ENCODE results near the gene NEUROG2.
A peak's percentile ranks its signal among the peaks of the same experiment; 100 is the strongest.
"Not testable (repeated sequence)": the region's sequence is repeated elsewhere in the genome, so short reads cannot be mapped to it uniquely, and the experiment has no call there.

Gene NEUROG2

GRCh38 chr4:112516066-112516470, at the start of gene NEUROG2:
Gene NEUROG2 (minus strand): TSS chr4:112516180. CDS start chr4:112515475, 705 bp downstream.
- Histone ChIP-seq H3K27ac (no peak within 1 kb of the TSS), H3K9ac (ENCODE audit: insufficient read length) (no peak within 1 kb of the TSS), H3K9me3 (ENCODE audit: low read depth, low read length) (no peaks in the 10 kb centered on the region), H3K36me3 (ENCODE audit: insufficient read depth, low read length) (no peaks in the 10 kb centered on the region), H3K4me3 (peak within 1 kb of the TSS; percentile 90)
- TF ChIP-seq POLR2AphosphoS5 (IDR thresholded peaks at IDR 0.05; ENCODE audit: borderline replicate concordance, low read depth, low read length) (no peak), FOXP2 (optimal IDR thresholded peaks at IDR 0.05; ENCODE audit: control extremely low read depth, extremely low read length, insufficient read depth) (no peak), EZH2 (IDR thresholded peaks at IDR 0.05) (no peak)
- no peak for DNase-seq (ENCODE audit: low read depth, low spot score)

GRCh38 chr4:112564706-112565270, 48.8 kb upstream of the NEUROG2 start:
- no peak overlapping the region for H3K9ac ChIP-seq (ENCODE audit: insufficient read length)
- TF ChIP-seq POLR2AphosphoS5 (IDR thresholded peaks at IDR 0.05; ENCODE audit: borderline replicate concordance, low read depth, low read length) (no peak), EZH2 (IDR thresholded peaks at IDR 0.05) (no peak), FOXP2 (optimal IDR thresholded peaks at IDR 0.05; ENCODE audit: control extremely low read depth, extremely low read length, insufficient read depth) (no peak)
- H3K9me3 ChIP-seq (ENCODE audit: low read depth, low read length) = no peaks in the 10 kb centered on the region
- H3K27ac ChIP-seq = no peak overlapping the region
- DNase-seq (ENCODE audit: low read depth, low spot score) = no peak
- no peak overlapping the region for H3K4me3 ChIP-seq
- no peaks in the 10 kb centered on the region for H3K36me3 ChIP-seq (ENCODE audit: insufficient read depth, low read length)

GRCh38 chr4:112563431-112564200, 47.6 kb upstream of the NEUROG2 start:
- Histone ChIP-seq H3K9ac (ENCODE audit: insufficient read length) (no peak overlapping the region), H3K9me3 (ENCODE audit: low read depth, low read length) (no peaks in the 10 kb centered on the region), H3K27ac (no peak overlapping the region), H3K4me3 (no peak overlapping the region), H3K36me3 (ENCODE audit: insufficient read depth, low read length) (no peaks in the 10 kb centered on the region)
- TF ChIP-seq FOXP2 (optimal IDR thresholded peaks at IDR 0.05; ENCODE audit: control extremely low read depth, extremely low read length, insufficient read depth) (no peak), POLR2AphosphoS5 (IDR thresholded peaks at IDR 0.05; ENCODE audit: borderline replicate concordance, low read depth, low read length) (no peak), EZH2 (IDR thresholded peaks at IDR 0.05) (no peak)
- no peak for DNase-seq (ENCODE audit: low read depth, low spot score)

GRCh38 chr4:112562254-112562879, 46.4 kb upstream of the NEUROG2 start:
- Histone ChIP-seq H3K27ac (no peak overlapping the region), H3K36me3 (ENCODE audit: insufficient read depth, low read length) (no peaks in the 10 kb centered on the region; the same call in 1 of the 2 replicates), H3K9ac (ENCODE audit: insufficient read length) (no peak overlapping the region), H3K9me3 (ENCODE audit: low read depth, low read length) (no peaks in the 10 kb centered on the region), H3K4me3 (no peak overlapping the region)
- DNase-seq (ENCODE audit: low read depth, low spot score) = no peak
- TF ChIP-seq FOXP2 (optimal IDR thresholded peaks at IDR 0.05; ENCODE audit: control extremely low read depth, extremely low read length, insufficient read depth) = no peak
- TF ChIP-seq EZH2 (IDR thresholded peaks at IDR 0.05) = no peak
- TF ChIP-seq POLR2AphosphoS5 (IDR thresholded peaks at IDR 0.05; ENCODE audit: borderline replicate concordance, low read depth, low read length) = no peak

GRCh38 chr4:112560084-112560483, 44.1 kb upstream of the NEUROG2 start:
- no peak for TF ChIP-seq EZH2 (IDR thresholded peaks at IDR 0.05)
- no peak for TF ChIP-seq FOXP2 (optimal IDR thresholded peaks at IDR 0.05; ENCODE audit: control extremely low read depth, extremely low read length, insufficient read depth)
- TF ChIP-seq POLR2AphosphoS5 (IDR thresholded peaks at IDR 0.05; ENCODE audit: borderline replicate concordance, low read depth, low read length) = no peak
- H3K9ac ChIP-seq (ENCODE audit: insufficient read length) = no peak overlapping the region
- H3K36me3 ChIP-seq (ENCODE audit: insufficient read depth, low read length) = no peaks in the 10 kb centered on the region; the same call in 1 of the 2 replicates
- no peaks in the 10 kb centered on the region for H3K9me3 ChIP-seq (ENCODE audit: low read depth, low read length)
- no peak overlapping the region for H3K27ac ChIP-seq
- DNase-seq (ENCODE audit: low read depth, low spot score) = no peak
- no peak overlapping the region for H3K4me3 ChIP-seq

- Histone ChIP-seq H3K27ac (no peak overlapping the region), H3K4me3 (no peak overlapping the region), H3K9ac (ENCODE audit: insufficient read length) (no peak overlapping the region), H3K36me3 (ENCODE audit: insufficient read depth, low read length) (no peaks in the 10 kb centered on the region; the same call in 1 of the 2 replicates), H3K9me3 (ENCODE audit: low read depth, low read length) (no peaks in the 10 kb centered on the region)
- no peak for DNase-seq (ENCODE audit: low read depth, low spot score)
- TF ChIP-seq POLR2AphosphoS5 (IDR thresholded peaks at IDR 0.05; ENCODE audit: borderline replicate concordance, low read depth, low read length) (no peak), FOXP2 (optimal IDR thresholded peaks at IDR 0.05; ENCODE audit: control extremely low read depth, extremely low read length, insufficient read depth) (no peak), EZH2 (IDR thresholded peaks at IDR 0.05) (no peak)
These were observed 43.1 kb upstream of the NEUROG2 start for GRCh38 chr4:112559053-112559452.

GRCh38 chr4:112557676-112558411, 41.9 kb upstream of the NEUROG2 start:
- no peak overlapping the region for H3K27ac ChIP-seq
- TF ChIP-seq EZH2 (IDR thresholded peaks at IDR 0.05) (no peak), POLR2AphosphoS5 (IDR thresholded peaks at IDR 0.05; ENCODE audit: borderline replicate concordance, low read depth, low read length) (no peak), FOXP2 (optimal IDR thresholded peaks at IDR 0.05; ENCODE audit: control extremely low read depth, extremely low read length, insufficient read depth) (no peak)
- DNase-seq (ENCODE audit: low read depth, low spot score) = no peak
- no peaks in the 10 kb centered on the region; the same call in 1 of the 2 replicates for H3K36me3 ChIP-seq (ENCODE audit: insufficient read depth, low read length)
- no peaks in the 10 kb centered on the region for H3K9me3 ChIP-seq (ENCODE audit: low read depth, low read length)
- H3K4me3 ChIP-seq = no peak overlapping the region
- H3K9ac ChIP-seq (ENCODE audit: insufficient read length) = no peak overlapping the region

- H3K36me3 ChIP-seq (ENCODE audit: insufficient read depth, low read length); H3K27ac ChIP-seq; DNase-seq (ENCODE audit: low read depth, low spot score); H3K9ac ChIP-seq (ENCODE audit: insufficient read length); H3K4me3 ChIP-seq; H3K9me3 ChIP-seq (ENCODE audit: low read depth, low read length): not testable (repeated sequence)
These were observed 38.3 kb upstream of the NEUROG2 start for GRCh38 chr4:112554271-112554670.

All from SK-N-MC (cell line).